Liver (tissue), 9 donors: ENCODE results near the gene STXBP6. TPM values are rescaled to one million over a fixed set of nuclear protein-coding genes. Genes with fewer than 3 reads are reported as not detected.

Experiments used
- DNase-seq: peaks from one replicate; pipeline ENCODE4 v3.0.0-alpha.2; 2017; ENCODE audit warnings: low spot score
- H3K27ac ChIP-seq, 2 donors: one replicate each; pipeline ENCODE4 v1.7.0; 2013; ENCODE audit warnings: inconsistent platforms in 2 of 2, low read length in 2 of 2, control low read depth in 1 of 2, low read depth in 1 of 2, mild to moderate bottlenecking in 1 of 2
- H3K27me3 ChIP-seq, 4 donors: one replicate each; pipeline versions ENCODE4 v1.6.1 to v1.7.0; 2013; ENCODE audit warnings: low read length in 3 of 4, inconsistent platforms in 1 of 4, mild to moderate bottlenecking in 1 of 4, moderate library complexity in 1 of 4; ENCODE audit not compliant: control insufficient read depth in 4 of 4, insufficient read depth in 4 of 4
- H3K36me3 ChIP-seq, 4 donors: one replicate each; pipeline versions ENCODE4 v1.6.1 to v1.7.0; 2013; ENCODE audit warnings: low read length in 3 of 4, mild to moderate bottlenecking in 3 of 4, low read depth in 1 of 4, moderate library complexity in 1 of 4; ENCODE audit not compliant: control insufficient read depth in 4 of 4, insufficient read depth in 3 of 4
- H3K4me1 ChIP-seq, 4 donors: one replicate each; pipeline versions ENCODE4 v1.6.1 to v1.7.0; 2013; ENCODE audit warnings: low read length in 3 of 4, mild to moderate bottlenecking in 3 of 4, moderate library complexity in 1 of 4; ENCODE audit not compliant: control insufficient read depth in 4 of 4, insufficient read depth in 4 of 4
- H3K4me3 ChIP-seq, 3 donors: one replicate each; pipeline versions ENCODE4 v1.6.1 to v1.7.0; 2013; ENCODE audit warnings: low read length in 3 of 3, control low read depth in 1 of 3, low read depth in 1 of 3, mild to moderate bottlenecking in 1 of 3
- H3K9ac ChIP-seq, 2 donors: one replicate each; pipeline ENCODE4 v1.7.0; 2013; ENCODE audit warnings: low read length in 2 of 2, mild to moderate bottlenecking in 2 of 2, moderate library complexity in 2 of 2, control low read depth in 1 of 2, low read depth in 1 of 2
- H3K9me3 ChIP-seq, 4 donors: one replicate each; pipeline versions ENCODE4 v1.6.1 to v1.7.0; 2013; ENCODE audit warnings: low read length in 3 of 4; ENCODE audit not compliant: control insufficient read depth in 4 of 4
- EGR1 ChIP-seq, 2 donors: IDR thresholded peaks; 2 replicates each; pipeline ENCODE4 v1.6.1; 2016 to 2018; ENCODE audit warnings: antibody characterized with exemption in 2 of 2, low read depth in 2 of 2
- FOXA1 ChIP-seq: IDR thresholded peaks from 2 replicates; pipeline ENCODE4 v1.6.1; 2016; ENCODE audit warnings: antibody characterized with exemption
- FOXA2 ChIP-seq: IDR thresholded peaks from 2 replicates; pipeline ENCODE4 v1.6.1; 2016; ENCODE audit warnings: antibody characterized with exemption
- GABPA ChIP-seq, 2 donors: IDR thresholded peaks in 1 of 2; conservative IDR thresholded peaks in 1 of 2; 2 replicates each; pipeline ENCODE4 v1.6.1; 2016; ENCODE audit warnings: antibody characterized with exemption in 2 of 2, mild to moderate bottlenecking in 1 of 2, moderate library complexity in 1 of 2
- HNF4G ChIP-seq: IDR thresholded peaks from 2 replicates; pipeline ENCODE4 v1.6.1; 2016; ENCODE audit warnings: antibody characterized with exemption
- JUND ChIP-seq, 2 donors: IDR thresholded peaks; 2 replicates each; pipeline ENCODE4 v1.6.1; 2016; ENCODE audit warnings: antibody characterized with exemption in 2 of 2
- NR2F2 ChIP-seq: IDR thresholded peaks from 2 replicates; pipeline ENCODE4 v1.6.1; 2016; ENCODE audit warnings: antibody characterized with exemption
- RAD21 ChIP-seq, 2 donors: IDR thresholded peaks; 2 replicates each; pipeline ENCODE4 v1.6.1; 2016; ENCODE audit warnings: antibody characterized with exemption in 2 of 2, mild to moderate bottlenecking in 2 of 2
- RXRA ChIP-seq, 2 donors: IDR thresholded peaks; 2 replicates each; pipeline ENCODE4 v1.6.1; 2017 to 2018; ENCODE audit warnings: antibody characterized with exemption in 2 of 2, mild to moderate bottlenecking in 1 of 2
- SP1 ChIP-seq: IDR thresholded peaks from 2 replicates; pipeline ENCODE4 v1.6.1; 2018; ENCODE audit warnings: antibody characterized with exemption, mild to moderate bottlenecking
- TAF1 ChIP-seq: conservative IDR thresholded peaks from 2 replicates; pipeline ENCODE4 v1.6.1; 2016; ENCODE audit warnings: antibody characterized with exemption, mild to moderate bottlenecking
- YY1 ChIP-seq: IDR thresholded peaks from 2 replicates; pipeline ENCODE4 v1.6.1; 2016; ENCODE audit warnings: antibody characterized with exemption, mild to moderate bottlenecking
- WGBS: extraction: QIAGEN DNeasy Blood & Tissue Kit; methylation state at CpG from one replicate; pipeline ENCODE4 v1.1.7; 2013; 5-methylcytosine and 5-hydroxymethylcytosine counted together
- polyA plus RNA-seq, 2 donors: library from polyadenylated mRNA; stranded (reverse) in 1 of 2; unstranded in 1 of 2; fragments of 200-250 nt in 1 of 2; fragments of >200 nt in 1 of 2; fragmentation: Nextera tagmentation in 1 of 2; extraction: Ambion mirVana in 1 of 2; gene quantifications; one replicate each; pipeline versions ENCODE4 v1.2.1 to v1.2.3, GENCODE V29; 2013 to 2015
- total RNA-seq, 2 donors: library from RNA; depleted of rRNA; stranded (reverse); fragments of >200 nt; gene quantifications; one replicate each; pipeline ENCODE4 v1.2.3, GENCODE V29; 2014
- TF ChIP-seq, protein P1 (sequence below): fragments of 150-350 bp; IDR thresholded peaks from 2 replicates; pipeline ENCODE4 v1.5.1; 2017; ENCODE audit warnings: improper control_type of control experiment, low read depth, low read length; ENCODE audit not compliant: missing input control
- TF ChIP-seq, protein P2 (sequence below): IDR thresholded peaks from 2 replicates; pipeline ENCODE4 v1.6.1; 2016; ENCODE audit warnings: antibody characterized with exemption
- TF ChIP-seq, protein P3 (sequence below): IDR thresholded peaks from 2 replicates; pipeline ENCODE4 v1.6.1; 2016; ENCODE audit warnings: antibody characterized with exemption, mild to moderate bottlenecking
- donor health status: healthy.
- donor health status: healthy.
- donor health status: healthy.
- donor health status: healthy.
- donor health status: healthy.

STXBP6 gene
- total and polyA plus RNA-seq, 4 donors = 1.4 to 3.8 (median 1.8) TPM

DNA sequence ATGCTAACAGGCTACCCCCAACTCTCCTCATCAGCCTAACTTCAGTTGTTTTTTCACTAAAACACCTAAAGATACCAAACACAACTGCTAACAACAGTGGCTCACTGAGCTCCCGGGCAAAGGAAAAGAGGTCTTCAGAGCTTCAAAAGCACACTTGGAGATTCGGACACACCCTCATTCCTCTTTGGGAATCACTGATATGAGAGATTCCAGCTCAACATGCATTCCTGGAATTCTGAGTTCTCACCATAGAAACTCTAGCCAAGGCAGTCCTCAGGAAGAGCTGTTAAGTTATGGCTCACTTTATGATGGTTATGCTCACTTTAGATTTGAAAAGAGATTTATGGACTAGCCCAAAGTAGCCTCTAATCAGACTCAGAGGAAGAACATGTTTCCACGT, 40.1 kb downstream of the STXBP6 start:
- H3K27me3 ChIP-seq = no peaks in the 10 kb centered on the region
- no peak for DNase-seq
- TF ChIP-seq EGR1 (IDR thresholded peaks at IDR 0.05; ENCODE audit: low read depth in 2 of 2) (no peak), RAD21 (IDR thresholded peaks at IDR 0.05) (no peak), TAF1 (no peak), RXRA (IDR thresholded peaks at IDR 0.05) (no peak), GABPA (IDR thresholded peaks at IDR 0.05 in 1 of 2, conservative IDR thresholded peaks at IDR 0.05 in 1 of 2) (no peak), YY1 (no peak), SP1 (no peak)
- TF ChIP-seq, protein P1, sequence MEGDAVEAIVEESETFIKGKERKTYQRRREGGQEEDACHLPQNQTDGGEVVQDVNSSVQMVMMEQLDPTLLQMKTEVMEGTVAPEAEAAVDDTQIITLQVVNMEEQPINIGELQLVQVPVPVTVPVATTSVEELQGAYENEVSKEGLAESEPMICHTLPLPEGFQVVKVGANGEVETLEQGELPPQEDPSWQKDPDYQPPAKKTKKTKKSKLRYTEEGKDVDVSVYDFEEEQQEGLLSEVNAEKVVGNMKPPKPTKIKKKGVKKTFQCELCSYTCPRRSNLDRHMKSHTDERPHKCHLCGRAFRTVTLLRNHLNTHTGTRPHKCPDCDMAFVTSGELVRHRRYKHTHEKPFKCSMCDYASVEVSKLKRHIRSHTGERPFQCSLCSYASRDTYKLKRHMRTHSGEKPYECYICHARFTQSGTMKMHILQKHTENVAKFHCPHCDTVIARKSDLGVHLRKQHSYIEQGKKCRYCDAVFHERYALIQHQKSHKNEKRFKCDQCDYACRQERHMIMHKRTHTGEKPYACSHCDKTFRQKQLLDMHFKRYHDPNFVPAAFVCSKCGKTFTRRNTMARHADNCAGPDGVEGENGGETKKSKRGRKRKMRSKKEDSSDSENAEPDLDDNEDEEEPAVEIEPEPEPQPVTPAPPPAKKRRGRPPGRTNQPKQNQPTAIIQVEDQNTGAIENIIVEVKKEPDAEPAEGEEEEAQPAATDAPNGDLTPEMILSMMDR = no peak
- TF ChIP-seq, protein P2, sequence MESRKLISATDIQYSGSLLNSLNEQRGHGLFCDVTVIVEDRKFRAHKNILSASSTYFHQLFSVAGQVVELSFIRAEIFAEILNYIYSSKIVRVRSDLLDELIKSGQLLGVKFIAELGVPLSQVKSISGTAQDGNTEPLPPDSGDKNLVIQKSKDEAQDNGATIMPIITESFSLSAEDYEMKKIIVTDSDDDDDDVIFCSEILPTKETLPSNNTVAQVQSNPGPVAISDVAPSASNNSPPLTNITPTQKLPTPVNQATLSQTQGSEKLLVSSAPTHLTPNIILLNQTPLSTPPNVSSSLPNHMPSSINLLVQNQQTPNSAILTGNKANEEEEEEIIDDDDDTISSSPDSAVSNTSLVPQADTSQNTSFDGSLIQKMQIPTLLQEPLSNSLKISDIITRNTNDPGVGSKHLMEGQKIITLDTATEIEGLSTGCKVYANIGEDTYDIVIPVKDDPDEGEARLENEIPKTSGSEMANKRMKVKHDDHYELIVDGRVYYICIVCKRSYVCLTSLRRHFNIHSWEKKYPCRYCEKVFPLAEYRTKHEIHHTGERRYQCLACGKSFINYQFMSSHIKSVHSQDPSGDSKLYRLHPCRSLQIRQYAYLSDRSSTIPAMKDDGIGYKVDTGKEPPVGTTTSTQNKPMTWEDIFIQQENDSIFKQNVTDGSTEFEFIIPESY = no peak
- TF ChIP-seq, protein P3, sequence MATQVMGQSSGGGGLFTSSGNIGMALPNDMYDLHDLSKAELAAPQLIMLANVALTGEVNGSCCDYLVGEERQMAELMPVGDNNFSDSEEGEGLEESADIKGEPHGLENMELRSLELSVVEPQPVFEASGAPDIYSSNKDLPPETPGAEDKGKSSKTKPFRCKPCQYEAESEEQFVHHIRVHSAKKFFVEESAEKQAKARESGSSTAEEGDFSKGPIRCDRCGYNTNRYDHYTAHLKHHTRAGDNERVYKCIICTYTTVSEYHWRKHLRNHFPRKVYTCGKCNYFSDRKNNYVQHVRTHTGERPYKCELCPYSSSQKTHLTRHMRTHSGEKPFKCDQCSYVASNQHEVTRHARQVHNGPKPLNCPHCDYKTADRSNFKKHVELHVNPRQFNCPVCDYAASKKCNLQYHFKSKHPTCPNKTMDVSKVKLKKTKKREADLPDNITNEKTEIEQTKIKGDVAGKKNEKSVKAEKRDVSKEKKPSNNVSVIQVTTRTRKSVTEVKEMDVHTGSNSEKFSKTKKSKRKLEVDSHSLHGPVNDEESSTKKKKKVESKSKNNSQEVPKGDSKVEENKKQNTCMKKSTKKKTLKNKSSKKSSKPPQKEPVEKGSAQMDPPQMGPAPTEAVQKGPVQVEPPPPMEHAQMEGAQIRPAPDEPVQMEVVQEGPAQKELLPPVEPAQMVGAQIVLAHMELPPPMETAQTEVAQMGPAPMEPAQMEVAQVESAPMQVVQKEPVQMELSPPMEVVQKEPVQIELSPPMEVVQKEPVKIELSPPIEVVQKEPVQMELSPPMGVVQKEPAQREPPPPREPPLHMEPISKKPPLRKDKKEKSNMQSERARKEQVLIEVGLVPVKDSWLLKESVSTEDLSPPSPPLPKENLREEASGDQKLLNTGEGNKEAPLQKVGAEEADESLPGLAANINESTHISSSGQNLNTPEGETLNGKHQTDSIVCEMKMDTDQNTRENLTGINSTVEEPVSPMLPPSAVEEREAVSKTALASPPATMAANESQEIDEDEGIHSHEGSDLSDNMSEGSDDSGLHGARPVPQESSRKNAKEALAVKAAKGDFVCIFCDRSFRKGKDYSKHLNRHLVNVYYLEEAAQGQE = no peak
- H3K27ac ChIP-seq = no peak overlapping the region
- no peak overlapping the region for H3K9ac ChIP-seq
- no peak overlapping the region for H3K4me3 ChIP-seq
- no peaks in the 10 kb centered on the region for H3K36me3 ChIP-seq
- peaks cover 0 to 3% (median 0%) of the 10 kb centered on the region in 4 donors for H3K4me1 ChIP-seq
- H3K9me3 ChIP-seq = no peaks in the 10 kb centered on the region
- 74% methylated on average over 3 of the region's 3 CpGs for WGBS

DNA sequence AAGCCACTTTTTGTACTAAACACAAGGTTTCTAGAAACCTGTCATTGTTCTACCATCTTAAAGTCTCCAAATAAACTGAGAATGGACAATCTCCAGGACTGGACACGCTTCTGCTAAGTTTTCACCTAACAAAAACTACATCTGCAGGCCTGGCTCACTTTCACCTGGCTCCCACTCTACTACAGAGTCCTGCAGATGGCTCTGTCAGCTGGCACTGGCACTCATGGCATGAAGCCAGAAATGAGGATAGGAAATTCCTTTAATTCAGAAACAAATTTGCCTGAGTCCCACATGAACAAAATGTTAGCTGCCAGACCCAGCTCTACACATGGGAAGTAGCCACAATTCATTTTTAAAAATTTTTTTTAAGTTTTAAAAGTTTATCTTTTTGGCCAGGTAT, 42.1 kb downstream of the STXBP6 start:
- Histone ChIP-seq H3K4me3 (no peak overlapping the region), H3K4me1 (peaks cover 0 to 3% (median 0%) of the 10 kb centered on the region in 4 donors), H3K9me3 (no peaks in the 10 kb centered on the region), H3K27ac (no peak overlapping the region), H3K9ac (no peak overlapping the region), H3K27me3 (no peaks in the 10 kb centered on the region), H3K36me3 (no peaks in the 10 kb centered on the region)
- 82% methylated on average over 1 of the region's 1 CpG for WGBS
- TF ChIP-seq, protein P1 = no peak
- TF ChIP-seq, protein P2 = no peak
- TF ChIP-seq FOXA1 (no peak), JUND (IDR thresholded peaks at IDR 0.05) (no peak), RXRA (IDR thresholded peaks at IDR 0.05) (no peak), GABPA (IDR thresholded peaks at IDR 0.05 in 1 of 2, conservative IDR thresholded peaks at IDR 0.05 in 1 of 2) (no peak), HNF4G (no peak), FOXA2 (no peak), EGR1 (IDR thresholded peaks at IDR 0.05; ENCODE audit: low read depth in 2 of 2) (no peak), YY1 (no peak), NR2F2 (no peak), SP1 (no peak), RAD21 (IDR thresholded peaks at IDR 0.05) (no peak)
- TF ChIP-seq, protein P3 = no peak
- DNase-seq = no peak
